Transverse colon (tissue), 4 donors: ENCODE data around the gene PEG3.

Experiments
- EP300 ChIP-seq: sonication (generic); formaldehyde crosslinking; IDR thresholded peaks from one replicate; pipeline ENCODE4 v1.6.1; 2017; ENCODE audit warnings: antibody characterized with exemption, low read depth
- POLR2AphosphoS5 ChIP-seq, 3 donors: sonication (generic); formaldehyde crosslinking; IDR thresholded peaks; one replicate each; pipeline ENCODE4 v1.6.1; 2016; ENCODE audit warnings: antibody characterized with exemption in 3 of 3
- TF ChIP-seq, protein P1 (sequence below), 5 experiments: fragments of 200-600 bp in 3 of 5; fragments of 450-650 bp in 2 of 5; sonication (generic) in 3 of 5; IDR thresholded peaks; 1 replicate in 2 of 5; 2 replicates in 3 of 5; pipeline ENCODE4 v1.5.1; 2016 to 2017; ENCODE audit warnings: antibody characterized with exemption in 5 of 5, inconsistent platforms in 3 of 5, mild to moderate bottlenecking in 2 of 5, moderate library complexity in 1 of 5

DNA sequence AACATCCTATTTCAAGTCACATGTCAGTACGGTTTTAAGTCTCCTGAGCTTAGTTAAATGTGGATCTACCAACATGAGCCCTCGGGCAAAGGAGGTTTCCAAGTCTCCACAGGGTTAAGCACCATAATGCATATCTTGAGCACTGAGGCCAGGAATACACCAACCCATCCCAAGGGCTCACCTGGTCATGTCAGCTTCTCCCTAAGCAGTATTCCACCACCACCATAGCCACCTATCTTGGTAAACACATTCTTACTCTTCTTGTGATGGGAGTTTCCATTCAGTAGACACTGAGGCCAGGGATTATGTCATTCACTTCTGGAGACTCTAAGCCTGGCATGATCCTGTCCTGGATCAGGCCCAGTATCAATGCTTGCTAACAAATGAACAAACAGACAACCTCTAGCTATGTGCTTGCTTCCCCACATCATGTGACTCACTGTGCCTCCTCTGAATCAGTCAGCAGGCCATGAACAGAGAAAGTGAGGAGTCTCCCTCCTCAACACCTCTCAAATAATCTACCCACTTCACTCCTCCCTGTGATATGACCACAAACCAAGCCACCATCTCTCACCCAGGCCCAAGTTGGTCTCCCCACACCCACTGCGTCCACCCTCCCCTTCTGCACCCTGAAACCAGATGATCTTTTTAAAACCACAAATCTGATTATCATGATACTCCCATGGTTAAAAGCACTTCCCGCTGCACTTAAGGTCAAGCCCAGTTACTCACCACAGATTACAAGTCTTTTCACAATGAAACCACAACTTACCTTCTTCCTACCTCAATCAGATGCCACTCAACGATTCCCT, 5.8 kb downstream of the PEG3 start:
- TF ChIP-seq, protein P1, sequence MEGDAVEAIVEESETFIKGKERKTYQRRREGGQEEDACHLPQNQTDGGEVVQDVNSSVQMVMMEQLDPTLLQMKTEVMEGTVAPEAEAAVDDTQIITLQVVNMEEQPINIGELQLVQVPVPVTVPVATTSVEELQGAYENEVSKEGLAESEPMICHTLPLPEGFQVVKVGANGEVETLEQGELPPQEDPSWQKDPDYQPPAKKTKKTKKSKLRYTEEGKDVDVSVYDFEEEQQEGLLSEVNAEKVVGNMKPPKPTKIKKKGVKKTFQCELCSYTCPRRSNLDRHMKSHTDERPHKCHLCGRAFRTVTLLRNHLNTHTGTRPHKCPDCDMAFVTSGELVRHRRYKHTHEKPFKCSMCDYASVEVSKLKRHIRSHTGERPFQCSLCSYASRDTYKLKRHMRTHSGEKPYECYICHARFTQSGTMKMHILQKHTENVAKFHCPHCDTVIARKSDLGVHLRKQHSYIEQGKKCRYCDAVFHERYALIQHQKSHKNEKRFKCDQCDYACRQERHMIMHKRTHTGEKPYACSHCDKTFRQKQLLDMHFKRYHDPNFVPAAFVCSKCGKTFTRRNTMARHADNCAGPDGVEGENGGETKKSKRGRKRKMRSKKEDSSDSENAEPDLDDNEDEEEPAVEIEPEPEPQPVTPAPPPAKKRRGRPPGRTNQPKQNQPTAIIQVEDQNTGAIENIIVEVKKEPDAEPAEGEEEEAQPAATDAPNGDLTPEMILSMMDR (IDR thresholded peaks at IDR 0.05): no peak
- TF ChIP-seq EP300: no peak
- no peak for TF ChIP-seq POLR2AphosphoS5 (IDR thresholded peaks at IDR 0.05)
